Central memory CD8-positive, alpha-beta T cell (primary cell): ENCODE results near the gene GIT2.
"Not testable (repeated sequence)": the region's sequence is repeated elsewhere in the genome, so short reads cannot be mapped to it uniquely, and the experiment has no call there.

Experiments used
- ATAC-seq: fragments of 150-1000 bp; cut with Tn5 transposase; replicated peaks from 2 replicates; pipeline ENCODE4 v1.10.0; 2022; ENCODE audit warnings: mild to moderate bottlenecking, moderate FRiP score, moderate number of reproducible peaks; ENCODE audit not compliant: poor library complexity, severe bottlenecking; ENCODE audit errors: extremely low read depth
- DNase-seq, 2 donors: peaks; one replicate each; pipeline ENCODE4 v3.0.0; 2021; ENCODE audit warnings: low spot score in 2 of 2
- H3K27ac Mint-ChIP-seq: one replicate; pipeline ENCODE4 v1.8.0; 2022; ENCODE audit warnings: low read depth, mild to moderate bottlenecking, moderate library complexity, mixed read lengths
- H3K27me3 Mint-ChIP-seq: one replicate; pipeline ENCODE4 v1.8.0; 2022; ENCODE audit warnings: mixed read lengths
- H3K36me3 Mint-ChIP-seq: one replicate; pipeline ENCODE4 v1.8.0; 2022; ENCODE audit warnings: mild to moderate bottlenecking, moderate library complexity, mixed read lengths; ENCODE audit not compliant: insufficient read depth
- H3K4me1 Mint-ChIP-seq: one replicate; pipeline ENCODE4 v1.8.0; 2022; ENCODE audit warnings: mixed read lengths
- H3K4me3 Mint-ChIP-seq: one replicate; pipeline ENCODE4 v1.8.0; 2022; ENCODE audit warnings: mild to moderate bottlenecking, moderate library complexity, mixed read lengths
- H3K9me3 Mint-ChIP-seq: one replicate; pipeline ENCODE4 v1.8.0; 2022; ENCODE audit warnings: mixed read lengths

The GIT2 gene

DNA sequence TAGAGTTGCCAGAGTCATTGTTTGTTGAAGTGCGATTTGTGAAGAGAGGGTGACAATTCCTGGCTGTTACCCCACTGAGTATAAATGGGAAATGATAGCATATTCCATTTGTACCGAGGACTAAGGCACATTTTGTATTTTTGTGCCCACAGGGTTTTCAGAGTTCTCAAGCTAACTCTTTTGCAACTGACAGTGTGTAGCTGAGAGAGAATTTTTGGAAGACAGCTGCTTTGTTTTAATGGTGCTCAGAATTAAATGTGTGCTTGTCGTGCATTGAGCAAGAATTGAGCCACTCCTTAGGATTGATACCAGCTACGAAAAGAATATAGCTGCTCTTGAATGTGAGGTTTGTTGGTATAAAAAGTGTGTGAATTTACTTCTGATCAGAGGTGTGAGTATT lies 24.8 kb upstream of the GIT2 start:
- no peak overlapping the region for H3K4me3 Mint-ChIP-seq
- no peaks in the 10 kb centered on the region for H3K9me3 Mint-ChIP-seq
- H3K27me3 Mint-ChIP-seq: no peaks in the 10 kb centered on the region
- H3K36me3 Mint-ChIP-seq: peaks cover 59% of the 10 kb centered on the region
- DNase-seq: no peak
- ATAC-seq: no peak
- no peaks in the 10 kb centered on the region for H3K4me1 Mint-ChIP-seq
- no peak overlapping the region for H3K27ac Mint-ChIP-seq

DNA sequence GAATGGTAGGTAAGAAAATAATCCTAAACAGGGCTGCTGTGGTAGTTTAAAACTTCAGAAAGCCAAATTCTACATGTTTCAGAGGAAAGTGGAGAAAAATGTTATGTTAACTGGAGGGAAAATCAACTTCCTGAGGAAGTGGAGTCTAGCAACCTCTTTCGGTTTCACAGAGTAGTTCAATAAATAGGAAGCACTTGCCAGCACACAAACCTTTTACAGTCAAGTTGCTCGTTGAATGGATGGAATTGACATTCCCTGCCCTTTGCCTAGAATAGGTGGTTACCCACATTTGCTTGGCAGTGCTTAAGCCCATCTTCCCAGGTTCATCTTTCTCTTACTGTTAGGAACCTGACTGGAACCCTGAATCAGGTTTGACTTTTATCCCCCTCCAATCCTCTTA lies 19.0 kb upstream of the GIT2 start:
- Mint-ChIP-seq H3K9me3 (no peaks in the 10 kb centered on the region), H3K27me3 (no peaks in the 10 kb centered on the region), H3K4me1 (peaks cover 36% of the 10 kb centered on the region), H3K4me3 (no peak overlapping the region), H3K27ac (peak overlapping the region; percentile 63), H3K36me3 (peaks cover 59% of the 10 kb centered on the region)
- DNase-seq: no peak
- no peak for ATAC-seq

DNA sequence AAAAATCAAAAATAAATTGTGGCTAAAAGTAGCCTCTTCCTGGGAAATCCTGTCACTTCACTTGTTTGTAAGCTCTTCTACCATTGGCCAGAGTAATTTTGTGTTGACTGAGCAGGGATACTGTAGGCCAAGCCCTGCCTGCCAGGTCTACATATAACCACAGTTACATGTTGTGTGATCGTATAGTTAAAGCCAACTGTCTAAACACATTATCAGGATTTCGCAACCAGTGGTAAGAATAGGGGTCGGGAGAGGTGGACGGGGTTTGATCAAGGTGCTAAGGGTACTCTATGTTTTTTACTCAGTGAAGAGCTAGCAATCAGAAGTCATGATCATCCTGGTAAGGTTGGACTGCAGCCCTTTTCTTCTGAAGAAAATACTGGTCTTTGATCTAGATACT lies 16.5 kb upstream of the GIT2 start:
- peaks cover 43% of the 10 kb centered on the region for H3K36me3 Mint-ChIP-seq
- H3K27me3 Mint-ChIP-seq: no peaks in the 10 kb centered on the region
- ATAC-seq (no peak), DNase-seq (no peak)
- peak overlapping the region; percentile 83 for H3K27ac Mint-ChIP-seq
- no peaks in the 10 kb centered on the region for H3K9me3 Mint-ChIP-seq
- peaks cover 56% of the 10 kb centered on the region for H3K4me1 Mint-ChIP-seq
- H3K4me3 Mint-ChIP-seq: peak overlapping the region; percentile 69

DNA sequence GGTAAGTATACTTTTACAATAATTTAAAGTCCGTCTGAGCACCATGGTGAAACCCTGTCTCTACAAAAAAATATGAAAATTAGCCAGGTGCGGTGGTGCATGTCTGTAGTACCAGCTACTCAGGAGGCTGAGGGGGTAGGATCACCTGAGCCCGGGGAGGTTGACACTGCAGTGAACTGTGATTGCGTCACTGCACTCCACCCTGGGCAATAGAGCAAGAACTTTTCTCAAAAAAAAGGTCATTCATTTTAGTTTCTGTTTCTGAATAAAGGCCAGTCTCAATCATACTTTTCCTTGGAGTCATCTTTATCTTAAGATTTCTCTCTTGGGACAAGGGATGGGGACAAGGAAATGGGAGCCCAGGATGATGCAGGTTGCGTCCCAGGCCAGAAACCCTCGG lies 16.0 kb upstream of the GIT2 start:
- Mint-ChIP-seq H3K36me3 (peaks cover 37% of the 10 kb centered on the region), H3K9me3 (no peaks in the 10 kb centered on the region), H3K4me3 (peak overlapping the region; percentile 69), H3K27ac (peak overlapping the region; percentile 83), H3K27me3 (no peaks in the 10 kb centered on the region), H3K4me1 (peaks cover 56% of the 10 kb centered on the region)
- no peak for DNase-seq
- peak; percentile 55 for ATAC-seq

DNA sequence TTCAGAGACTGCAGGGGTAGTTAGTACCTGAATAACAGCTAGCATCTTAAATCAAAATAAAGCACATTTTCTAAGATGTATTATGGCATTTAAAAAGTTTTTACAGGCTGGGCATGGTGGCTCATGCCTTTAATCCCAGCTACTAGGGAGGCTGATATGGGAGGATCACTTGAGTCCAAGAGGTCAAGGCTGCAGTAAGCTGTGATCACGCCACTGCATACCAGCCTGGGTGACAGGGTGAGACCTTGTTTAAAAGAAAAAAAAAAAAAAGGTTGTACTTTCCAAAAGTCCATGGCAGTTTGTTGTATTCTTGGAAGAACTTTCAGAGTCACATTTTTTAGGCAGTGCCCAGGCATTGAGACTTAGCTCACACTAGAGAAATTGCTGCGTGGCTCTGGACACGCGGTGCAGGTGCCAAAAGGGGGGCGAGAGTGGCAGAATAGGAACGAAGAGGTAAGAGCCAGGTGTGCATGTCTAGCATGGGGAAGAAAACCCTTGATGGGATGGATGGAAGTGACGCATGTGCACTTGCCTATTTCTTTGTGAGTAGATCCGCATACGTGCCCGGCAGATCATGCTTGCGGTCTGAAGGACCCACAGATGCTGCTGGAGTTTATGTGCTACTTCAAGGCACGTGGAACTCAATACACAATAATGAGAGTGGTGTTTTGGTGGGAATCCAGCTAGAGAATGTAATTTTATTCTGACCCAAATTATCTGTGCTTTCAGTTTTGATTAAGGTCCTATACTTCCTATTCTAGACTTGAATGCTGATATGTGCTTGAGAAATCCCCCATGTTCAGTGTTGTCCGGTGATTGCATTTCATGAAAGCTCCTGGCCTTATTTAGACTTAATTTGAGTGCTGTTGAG lies 14.9 kb upstream of the GIT2 start:
- ATAC-seq (peak; percentile 66), DNase-seq (no peak)
- H3K4me1 Mint-ChIP-seq: peaks cover 56% of the 10 kb centered on the region
- H3K36me3 Mint-ChIP-seq: peaks cover 33% of the 10 kb centered on the region
- peak overlapping the region; percentile 69 for H3K4me3 Mint-ChIP-seq
- peak overlapping the region; percentile 50 for H3K27ac Mint-ChIP-seq
- no peaks in the 10 kb centered on the region for H3K27me3 Mint-ChIP-seq
- no peaks in the 10 kb centered on the region for H3K9me3 Mint-ChIP-seq

DNA sequence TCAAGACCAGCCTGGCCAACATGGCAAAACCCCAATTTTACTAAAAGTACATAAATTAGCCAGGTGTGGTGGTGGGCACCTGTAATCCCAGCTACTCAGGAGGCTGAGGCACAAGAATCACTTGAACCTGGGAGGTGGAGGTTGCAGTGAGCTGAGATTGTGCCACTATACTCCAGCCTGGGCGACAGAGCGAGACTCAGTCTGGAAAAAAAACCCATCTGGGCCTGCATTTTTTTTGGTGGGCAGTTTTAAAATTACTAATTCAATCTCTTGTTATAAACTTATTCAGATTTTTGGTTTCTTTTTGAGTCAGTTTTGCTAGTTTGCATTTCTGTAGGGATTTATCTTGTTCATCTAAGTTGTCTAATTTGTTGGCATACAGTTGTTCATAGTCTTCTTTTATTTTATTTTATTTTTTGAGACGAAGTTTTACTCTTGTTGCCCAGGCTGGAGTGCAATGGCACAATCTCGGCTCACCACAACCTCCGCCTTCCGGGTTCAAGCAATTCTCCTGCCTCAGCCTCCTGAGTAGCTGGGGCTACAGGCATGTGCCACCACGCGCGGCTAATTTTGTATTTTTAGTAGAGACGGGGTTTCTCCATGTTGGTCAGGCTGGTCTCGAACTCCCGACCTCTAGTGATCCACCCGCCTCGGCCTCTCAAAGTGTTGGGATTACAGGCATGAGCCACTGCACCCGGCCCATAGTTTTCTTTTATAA lies 12.7 kb upstream of the GIT2 start:
- H3K27me3 Mint-ChIP-seq, H3K9me3 Mint-ChIP-seq, ATAC-seq, DNase-seq: not testable (repeated sequence)
- H3K4me1 Mint-ChIP-seq: peaks cover 56% of the 10 kb centered on the region
- H3K27ac Mint-ChIP-seq: peak overlapping the region; percentile 0
- H3K36me3 Mint-ChIP-seq: peaks cover 25% of the 10 kb centered on the region
- peak overlapping the region; percentile 49 for H3K4me3 Mint-ChIP-seq

DNA sequence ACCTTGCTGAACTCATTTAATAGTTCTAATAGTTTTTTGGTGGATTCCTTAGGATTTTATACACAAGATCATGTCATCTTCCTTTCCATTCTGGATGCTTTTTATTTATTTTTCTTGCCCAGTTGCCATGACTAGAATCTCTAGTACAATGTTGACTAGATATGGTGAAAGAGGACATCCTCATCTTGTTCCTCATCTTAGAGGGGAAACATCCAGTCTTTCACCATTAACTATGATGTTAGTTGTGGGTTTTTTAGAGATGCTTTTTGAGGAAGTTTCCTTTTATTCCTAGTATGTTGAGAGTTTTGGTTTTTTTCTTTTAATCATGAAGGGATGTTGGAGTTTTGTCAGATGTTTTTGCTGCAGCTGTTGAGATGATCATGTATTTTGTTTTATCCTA lies 11.7 kb upstream of the GIT2 start:
- H3K27me3 Mint-ChIP-seq: no peaks in the 10 kb centered on the region
- DNase-seq (no peak), ATAC-seq (no peak)
- peaks cover 66% of the 10 kb centered on the region for H3K4me1 Mint-ChIP-seq
- H3K9me3 Mint-ChIP-seq: no peaks in the 10 kb centered on the region
- H3K27ac Mint-ChIP-seq: no peak overlapping the region
- peak overlapping the region; percentile 27 for H3K4me3 Mint-ChIP-seq
- H3K36me3 Mint-ChIP-seq: peaks cover 20% of the 10 kb centered on the region

DNA sequence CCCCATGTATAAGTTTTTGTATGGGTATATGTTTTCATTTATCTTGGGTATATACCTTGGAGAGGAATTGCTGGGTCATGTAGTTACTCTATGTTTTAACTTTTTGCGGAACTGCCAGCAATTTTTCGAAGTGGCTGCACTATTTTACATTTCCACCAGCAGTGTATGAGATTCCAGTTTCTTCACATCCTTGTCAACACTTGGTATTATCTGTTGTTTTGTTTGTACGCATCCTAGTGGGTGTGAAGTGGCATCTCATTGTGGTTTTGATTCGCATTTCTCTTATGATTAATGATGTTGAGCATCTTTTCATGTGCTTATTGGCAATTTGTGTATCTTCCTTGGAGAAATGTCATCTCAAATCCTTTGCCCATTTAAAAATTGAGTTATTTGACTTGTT lies 9.9 kb upstream of the GIT2 start:
- peaks cover 54% of the 10 kb centered on the region for H3K4me1 Mint-ChIP-seq
- no peak for ATAC-seq
- H3K4me3 Mint-ChIP-seq: no peak overlapping the region
- H3K9me3 Mint-ChIP-seq: no peaks in the 10 kb centered on the region
- no peak overlapping the region for H3K27ac Mint-ChIP-seq
- H3K27me3 Mint-ChIP-seq: no peaks in the 10 kb centered on the region
- peaks cover 13% of the 10 kb centered on the region for H3K36me3 Mint-ChIP-seq
- no peak for DNase-seq

DNA sequence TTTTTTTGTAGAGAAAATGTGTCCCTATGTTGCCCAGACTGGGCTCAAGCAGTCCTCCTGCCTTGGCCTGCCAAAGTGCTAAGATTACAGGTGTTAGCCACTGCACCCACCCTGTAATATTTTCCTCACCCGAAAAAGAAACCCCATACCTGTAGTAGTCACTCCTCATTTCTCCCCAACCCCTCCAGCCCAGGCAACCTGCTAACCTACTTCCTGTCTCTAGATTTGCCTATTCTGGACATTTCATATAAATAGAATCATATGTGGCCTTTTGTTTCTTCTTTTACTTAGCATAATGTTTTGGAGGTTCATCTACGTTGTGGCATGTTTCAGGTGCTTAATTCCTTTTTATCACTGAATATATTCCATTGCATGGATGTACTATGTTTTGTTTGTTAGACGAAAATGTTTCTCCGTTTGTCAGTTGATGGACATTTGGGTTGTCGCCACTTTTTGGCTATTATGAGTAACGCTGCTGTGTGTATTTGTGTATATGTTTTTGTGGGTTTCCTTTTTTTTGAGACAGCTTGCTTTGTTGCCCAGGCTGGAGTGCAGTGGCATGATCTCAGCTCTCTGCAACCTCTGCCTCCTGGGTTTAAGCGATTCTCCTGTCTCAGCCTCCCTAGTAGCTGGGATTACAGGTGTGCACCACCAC lies 9.3 kb upstream of the GIT2 start:
- no peaks in the 10 kb centered on the region for H3K27me3 Mint-ChIP-seq
- H3K4me1 Mint-ChIP-seq: peaks cover 51% of the 10 kb centered on the region

DNA sequence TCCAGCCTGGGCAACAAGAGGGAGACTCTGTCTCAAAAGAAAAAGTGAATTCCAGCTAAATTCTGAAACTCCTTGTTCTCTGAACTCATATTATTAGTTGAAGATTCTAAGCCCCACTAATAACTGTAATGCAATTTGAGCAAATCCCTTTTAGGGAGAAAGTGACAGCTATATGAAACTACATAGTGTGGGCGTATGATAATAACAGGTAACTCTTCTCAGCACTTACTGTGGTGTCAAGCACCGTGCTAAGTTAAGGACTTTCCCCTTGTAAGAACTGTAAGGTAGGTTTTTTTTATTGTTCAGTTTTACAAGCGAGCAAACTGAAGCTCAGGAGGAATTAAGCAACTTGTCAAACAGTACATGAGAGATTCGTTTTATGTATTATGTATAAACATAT lies 8.4 kb upstream of the GIT2 start:
- Mint-ChIP-seq H3K27me3 (no peaks in the 10 kb centered on the region), H3K27ac (peak overlapping the region; percentile 59), H3K4me1 (peaks cover 51% of the 10 kb centered on the region), H3K4me3 (peak overlapping the region; percentile 9), H3K36me3 (peaks cover 14% of the 10 kb centered on the region), H3K9me3 (no peaks in the 10 kb centered on the region)
- ATAC-seq (peak; percentile 65), DNase-seq (no peak)

More for the DNA sequence above, 9.3 kb upstream of the GIT2 start:
- H3K36me3 Mint-ChIP-seq: peaks cover 13% of the 10 kb centered on the region
- ATAC-seq (peak; percentile 54), DNase-seq (no peak)
- no peaks in the 10 kb centered on the region for H3K9me3 Mint-ChIP-seq
- no peak overlapping the region for H3K27ac Mint-ChIP-seq
- H3K4me3 Mint-ChIP-seq: peak overlapping the region; percentile 22

DNA sequence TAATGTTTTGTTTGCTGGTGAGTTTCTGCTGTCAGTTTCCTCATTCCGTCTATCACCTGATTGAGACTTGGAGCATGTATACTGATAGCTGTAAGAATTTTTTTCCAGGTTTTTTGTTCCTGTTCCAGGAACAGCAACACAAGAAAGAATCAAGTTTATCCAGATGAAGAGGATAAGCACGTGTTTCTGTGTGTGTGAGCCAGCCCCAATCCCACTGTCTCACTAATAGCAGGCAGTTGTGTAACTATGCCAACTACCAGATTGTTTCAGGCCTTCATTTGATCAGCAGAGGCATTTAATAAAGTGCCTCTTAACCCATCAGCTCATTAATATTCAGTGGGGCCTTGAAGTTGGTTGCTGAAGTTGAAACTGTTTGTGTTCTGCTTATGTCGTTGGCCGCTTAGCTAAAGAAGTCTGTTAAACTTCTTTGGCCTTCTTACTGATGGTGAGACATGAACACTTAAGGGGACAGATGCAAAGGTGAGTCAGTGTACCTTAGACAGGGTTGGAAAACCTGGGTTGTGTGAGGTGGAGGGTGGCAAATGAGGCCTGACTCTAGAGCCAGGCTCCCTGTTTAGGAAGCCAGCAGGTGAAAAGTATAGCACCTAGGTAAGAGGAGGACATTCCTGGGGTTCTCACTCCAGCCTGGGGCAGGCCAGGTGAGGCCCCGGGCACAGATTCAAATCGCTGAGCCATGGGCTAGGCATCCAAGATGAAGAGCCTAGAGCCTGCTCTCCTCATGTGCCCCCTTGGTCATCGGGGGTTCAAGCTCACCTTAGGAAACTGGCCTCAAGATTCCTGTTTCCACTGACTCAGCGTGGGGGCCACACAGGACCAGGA lies 6.7 kb upstream of the GIT2 start:
- Mint-ChIP-seq H3K9me3 (no peaks in the 10 kb centered on the region), H3K4me1 (peaks cover 49% of the 10 kb centered on the region), H3K27ac (no peak overlapping the region), H3K4me3 (peak overlapping the region; percentile 6), H3K27me3 (no peaks in the 10 kb centered on the region), H3K36me3 (peaks cover 14% of the 10 kb centered on the region)
- DNase-seq (no peak), ATAC-seq (no peak)

DNA sequence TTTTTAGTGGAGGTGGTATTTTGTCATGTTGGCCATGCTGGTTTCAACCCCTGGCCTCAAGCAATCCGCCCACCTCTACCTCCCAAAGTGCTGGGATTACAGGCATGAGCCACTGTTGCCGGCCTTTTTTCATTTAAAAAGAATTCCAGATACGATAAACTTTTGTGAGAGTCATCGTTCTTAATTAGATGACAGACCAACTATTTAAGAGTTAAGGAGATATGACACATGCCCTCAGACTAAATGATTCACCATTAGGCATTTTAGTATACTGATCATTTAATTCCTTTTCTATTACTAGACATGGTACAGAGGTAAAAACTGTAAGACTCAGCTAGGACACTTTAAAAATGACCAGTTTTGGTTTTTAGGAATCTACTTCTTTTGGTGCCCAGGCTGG lies 5.4 kb upstream of the GIT2 start:
- Mint-ChIP-seq H3K9me3 (no peaks in the 10 kb centered on the region), H3K36me3 (peaks cover 14% of the 10 kb centered on the region), H3K27ac (peak overlapping the region; percentile 38), H3K4me3 (peak overlapping the region; percentile 99), H3K27me3 (no peaks in the 10 kb centered on the region), H3K4me1 (peaks cover 50% of the 10 kb centered on the region)
- ATAC-seq (no peak), DNase-seq (no peak)
